Cerebellar nuclear complex (tissue), 1 donor: ENCODE results near the gene ATF7.

Experiments used
- DNase-seq, 2 experiments: peaks; one replicate each; lab custom pipeline; 2025; lab: John Stamatoyannopoulos, UW

ATF7 gene

DNA sequence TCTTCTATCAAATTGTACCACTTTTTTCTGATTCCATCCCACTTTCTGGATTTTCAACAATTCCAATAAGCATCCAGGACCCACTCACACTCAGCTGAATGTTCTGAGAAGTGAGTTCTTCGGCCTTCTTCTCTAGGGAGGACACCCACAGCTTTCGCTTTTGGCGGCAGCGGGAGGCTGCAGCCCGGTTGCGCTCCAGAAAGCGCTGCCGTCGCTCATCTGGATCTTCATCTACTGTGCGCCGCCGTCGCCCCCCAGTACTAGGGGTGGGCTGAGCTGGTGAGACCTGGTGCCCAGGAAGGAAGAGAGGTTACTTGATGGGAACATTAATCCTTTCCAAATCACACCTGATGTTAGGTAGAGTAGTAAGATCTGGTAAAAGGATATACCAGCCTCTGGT, 101.7 kb downstream of the ATF7 start:
- DNase-seq, result no peak

DNA sequence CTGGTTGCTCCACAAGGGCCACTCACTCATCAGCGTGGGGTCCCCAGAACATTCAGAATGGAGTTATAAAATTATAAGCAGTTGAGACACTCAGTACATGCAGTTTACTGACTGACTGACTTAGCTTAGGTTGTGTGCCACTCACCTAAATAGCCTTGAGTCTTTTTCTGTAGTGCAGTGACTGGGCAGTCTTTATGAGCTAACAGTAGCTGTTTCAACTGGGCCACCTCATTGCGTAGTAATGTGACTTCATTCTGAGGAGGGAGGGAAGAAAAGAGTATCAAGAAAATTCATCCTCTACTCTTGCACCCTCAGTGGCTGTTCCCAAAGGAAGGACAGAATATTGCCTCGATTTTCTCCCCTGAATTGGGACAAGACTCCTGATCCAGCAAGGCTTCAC, 103.1 kb downstream of the ATF7 start:
- DNase-seq, result no peak

DNA sequence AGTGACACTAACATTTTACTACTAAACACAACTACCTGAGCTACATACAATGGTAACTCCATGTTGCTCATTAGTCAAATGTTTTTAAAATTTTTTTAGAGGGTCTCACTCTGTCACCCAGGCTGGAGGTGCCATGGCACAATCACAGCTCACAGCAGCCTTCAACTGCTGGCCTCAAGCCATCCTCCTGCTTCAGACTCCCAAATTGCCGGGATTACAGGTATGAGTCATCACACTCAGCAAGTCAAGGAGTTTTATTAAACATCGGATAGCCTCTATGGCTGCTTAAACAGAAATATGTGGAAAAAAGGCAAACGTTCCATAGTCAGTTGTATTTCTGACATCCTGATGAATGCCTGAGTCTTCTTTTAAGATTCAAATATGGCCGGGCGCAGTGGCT, 107.8 kb downstream of the ATF7 start:
- DNase-seq, result no peak

DNA sequence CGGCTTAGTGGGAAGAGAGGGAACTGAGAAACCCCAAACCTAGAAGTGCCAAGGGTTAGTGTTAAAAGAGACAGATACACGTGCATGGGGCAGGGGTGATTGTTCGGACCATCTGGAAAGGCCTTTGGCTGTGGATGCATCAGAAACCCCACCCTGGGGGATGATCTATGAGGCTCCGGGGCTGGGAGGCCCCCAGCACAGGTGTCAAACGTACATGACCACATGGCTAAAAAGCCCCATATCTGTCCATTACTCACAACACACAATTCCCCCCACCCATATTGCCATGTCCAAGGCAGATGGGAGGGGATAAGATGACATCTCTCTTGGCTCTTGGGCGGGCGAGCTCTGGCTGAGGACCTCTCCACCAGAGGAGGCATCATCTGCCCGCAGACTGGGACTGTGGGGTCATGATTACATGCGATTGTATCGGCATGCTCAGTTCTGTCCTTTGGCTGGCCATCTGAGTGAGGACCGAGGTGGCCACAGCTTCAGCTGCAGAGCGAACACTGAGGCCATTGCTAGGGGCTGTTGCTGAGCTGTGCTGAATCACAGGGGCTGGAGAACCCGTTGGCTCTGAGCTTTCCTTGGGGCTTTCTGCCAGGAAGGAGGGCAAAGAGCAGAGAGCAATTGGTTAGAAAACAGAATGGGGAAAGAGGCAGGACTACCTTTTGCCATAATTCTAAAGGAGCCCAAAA, 109.3 kb downstream of the ATF7 start:
- no peak for DNase-seq

DNA sequence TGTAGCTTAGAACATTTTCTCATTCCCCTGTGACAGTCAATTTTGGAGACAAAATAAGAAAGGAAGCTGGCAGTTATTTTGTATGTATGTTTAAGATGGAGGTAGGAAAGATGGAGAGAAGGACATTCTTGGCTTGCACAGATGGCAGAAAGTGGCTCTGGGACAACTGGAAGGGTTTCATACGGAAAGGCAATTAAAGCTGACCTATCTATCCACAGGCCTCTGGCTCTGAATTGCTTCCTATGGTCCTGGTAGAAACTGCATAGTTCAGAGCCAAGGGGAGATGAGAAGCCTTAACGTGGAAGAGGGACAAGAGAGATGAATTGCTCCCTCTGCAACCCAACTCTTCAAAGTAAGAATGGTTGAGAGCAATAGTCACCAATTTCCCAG, 110.9 kb downstream of the ATF7 start:
- DNase-seq, result peak; percentile 80 to 95

DNA sequence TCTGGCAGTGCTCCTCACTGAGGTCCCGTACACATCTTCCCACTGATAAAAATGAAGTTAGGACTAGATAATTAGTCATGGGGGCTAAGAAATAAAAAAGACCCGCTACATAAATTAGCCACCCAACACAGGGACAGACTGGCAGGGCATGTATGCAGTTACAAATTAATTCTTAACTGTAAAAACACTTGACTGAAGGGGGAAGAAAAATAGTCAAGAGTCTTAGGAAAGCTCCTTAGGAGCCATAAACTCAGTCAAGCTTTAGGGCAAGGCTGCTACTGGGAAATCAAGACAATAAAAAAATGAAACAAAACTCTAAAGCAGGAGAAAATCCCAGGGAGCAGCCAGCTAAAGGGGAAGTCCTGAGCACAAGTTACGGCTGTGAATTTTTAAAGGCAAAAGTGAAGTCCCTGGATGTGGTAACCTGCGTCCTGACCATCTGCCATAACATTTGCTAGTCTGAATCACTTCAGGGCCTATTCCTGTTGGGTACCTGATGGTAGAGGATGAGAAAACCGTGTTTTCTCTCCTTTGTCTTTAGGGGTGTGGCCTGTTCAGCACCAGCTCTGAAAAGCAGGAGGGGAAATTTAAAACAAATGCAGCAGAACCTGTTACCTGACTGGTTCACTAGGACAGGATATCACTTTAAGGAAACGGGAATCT, 111.4 kb downstream of the ATF7 start:
- peak; percentile 41 to 85 for DNase-seq

DNA sequence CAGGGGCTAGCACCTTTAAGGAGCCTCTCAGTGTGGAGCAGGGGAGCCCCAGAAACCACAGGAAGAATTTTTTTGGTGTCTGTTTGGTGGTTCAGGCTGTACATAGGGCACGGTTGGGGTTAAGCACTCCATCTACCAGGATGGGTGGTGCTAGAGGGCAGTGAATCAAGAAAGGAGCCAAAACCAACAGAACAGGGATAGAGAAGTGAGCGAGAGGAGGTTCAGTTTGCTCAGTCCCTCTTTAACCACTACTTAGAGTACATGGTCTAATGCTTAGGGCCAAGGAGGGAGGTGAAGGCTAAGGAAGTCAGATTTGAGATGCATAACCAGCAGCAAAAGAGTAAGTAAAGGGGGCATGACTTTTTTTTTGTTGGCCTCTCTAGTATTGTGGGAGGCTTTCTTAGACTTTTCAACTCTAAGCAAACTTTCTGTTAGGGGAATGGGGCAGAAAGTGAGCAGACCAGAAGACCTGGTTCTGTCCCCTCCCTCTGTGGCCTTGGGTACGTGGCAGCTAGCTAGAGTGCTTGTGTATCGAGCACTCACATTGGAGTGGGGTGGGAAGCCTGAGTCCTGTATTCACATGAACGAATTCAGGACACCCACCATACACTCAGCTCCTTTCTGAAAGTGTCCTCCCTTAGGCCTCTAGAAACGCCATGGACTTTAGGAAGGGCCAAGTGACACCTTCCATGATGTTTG, 112.3 kb downstream of the ATF7 start:
- DNase-seq, result no peak

DNA sequence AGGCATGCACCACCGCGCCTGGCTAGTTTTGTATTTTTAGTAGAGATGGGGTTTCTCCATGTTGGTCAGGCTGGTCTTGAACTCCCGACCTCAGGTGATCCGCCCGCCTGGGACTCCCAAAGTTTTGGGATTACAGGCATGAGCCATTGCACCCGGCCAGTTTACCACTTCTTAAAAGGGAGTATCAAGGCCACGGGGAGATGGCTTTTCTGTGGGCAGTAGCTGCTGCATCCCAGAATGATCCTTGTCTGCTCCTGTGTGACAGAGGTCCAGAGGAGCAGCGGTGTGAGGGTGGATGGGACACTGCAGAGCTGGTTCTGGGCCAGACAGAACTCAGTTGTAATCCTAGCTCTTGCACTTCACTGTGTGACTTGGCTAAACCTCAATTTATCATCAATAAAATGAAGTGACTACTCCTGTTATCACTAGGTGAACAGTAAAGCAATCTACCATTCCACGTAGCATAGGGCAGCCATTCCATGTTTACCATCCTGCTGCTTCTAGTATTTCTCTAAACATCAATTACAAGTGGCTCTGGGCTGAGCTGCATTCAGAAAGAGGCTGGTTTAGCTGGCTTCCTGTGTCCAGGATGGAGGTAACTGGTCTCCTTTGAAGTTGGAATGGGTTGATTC, 115.9 kb downstream of the ATF7 start:
- DNase-seq, result no peak

DNA sequence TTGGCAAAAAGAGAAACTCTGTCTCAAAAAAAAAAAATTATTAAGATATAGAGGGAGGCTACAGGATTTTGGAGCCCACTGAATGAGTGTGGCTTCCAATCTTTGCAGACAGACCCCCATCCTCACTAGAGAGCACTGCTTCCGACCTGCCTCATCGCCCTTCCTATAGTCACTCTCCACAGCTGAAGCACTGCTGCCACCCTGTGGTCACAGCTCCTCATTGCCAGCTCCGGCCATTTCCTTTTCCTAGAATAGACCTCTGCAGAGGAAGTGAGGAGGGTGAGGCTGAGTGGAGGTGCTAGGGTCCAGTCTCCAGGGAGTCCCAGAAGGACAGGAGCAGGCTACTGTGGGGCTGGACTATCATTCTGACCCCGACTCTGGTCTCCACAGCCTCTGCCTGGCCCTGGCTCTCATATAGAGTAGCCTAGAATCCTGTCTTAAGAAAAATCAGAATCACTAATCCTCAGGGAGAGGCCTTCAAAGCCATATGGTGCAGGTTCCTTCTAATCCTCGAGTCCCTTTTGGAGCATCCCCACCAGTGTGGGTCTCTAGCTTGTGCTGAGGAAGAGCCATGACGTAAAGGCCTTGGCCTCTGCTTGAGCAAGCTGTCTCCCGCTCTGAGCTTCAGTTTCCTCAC, 117.5 kb downstream of the ATF7 start:
- DNase-seq, result peak; percentile 17 to 79

DNA sequence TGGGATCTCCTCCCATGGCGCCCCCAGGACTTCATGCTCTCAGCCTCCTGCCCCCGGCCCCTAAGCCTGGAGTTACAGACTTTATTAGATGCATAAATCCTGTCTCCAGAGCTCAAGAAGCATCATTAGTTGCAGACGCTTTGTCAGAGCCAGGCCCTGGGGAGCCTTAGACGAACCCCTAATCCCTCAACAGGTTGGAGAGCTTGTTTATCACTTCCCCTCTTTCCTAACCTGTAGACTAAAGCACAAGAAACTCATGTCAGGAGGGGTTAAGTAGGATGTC, 118.6 kb downstream of the ATF7 start:
- DNase-seq, result no peak

DNA sequence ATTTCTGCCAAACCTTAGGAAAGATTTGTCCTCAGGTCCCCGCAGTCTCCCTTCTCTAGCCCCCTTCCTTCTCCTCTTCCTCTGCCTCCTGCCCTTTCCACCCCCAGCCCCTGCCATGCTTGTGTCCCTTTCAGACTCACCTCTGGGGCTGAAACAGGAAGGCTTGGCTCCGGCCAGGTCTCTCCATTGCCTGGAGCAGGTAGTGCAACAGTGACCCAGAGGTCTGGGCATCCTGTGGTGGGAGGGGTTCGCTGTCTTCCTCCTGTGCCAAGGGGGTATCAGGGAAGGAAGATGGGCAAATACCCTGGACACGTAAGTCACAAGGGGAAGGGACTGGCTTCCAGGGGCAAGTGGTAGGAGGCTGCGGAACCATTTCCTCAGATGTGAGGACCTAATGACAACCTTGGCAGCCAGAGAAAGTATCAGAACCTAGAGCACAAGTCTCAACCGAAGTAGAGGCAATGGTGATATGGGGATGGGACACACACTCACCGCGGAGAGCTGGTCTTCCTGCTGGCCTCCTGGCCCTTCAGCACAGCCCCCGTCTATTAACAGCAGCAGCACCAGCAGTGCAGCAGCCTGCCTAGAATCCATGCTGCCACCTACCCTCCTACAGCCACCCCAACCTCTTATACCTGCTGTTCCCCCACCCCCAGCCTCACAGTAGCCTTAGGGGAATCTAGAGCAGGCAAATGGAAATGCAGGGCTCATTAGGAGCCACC, 119.1 kb downstream of the ATF7 start, which contains the start of gene NPFF:
Gene NPFF, minus strand, starts transcription at position 604 of the 722 bp plus-strand sequence. Its CDS starts 10 bp downstream, at position 594.
- no peak for DNase-seq

DNA sequence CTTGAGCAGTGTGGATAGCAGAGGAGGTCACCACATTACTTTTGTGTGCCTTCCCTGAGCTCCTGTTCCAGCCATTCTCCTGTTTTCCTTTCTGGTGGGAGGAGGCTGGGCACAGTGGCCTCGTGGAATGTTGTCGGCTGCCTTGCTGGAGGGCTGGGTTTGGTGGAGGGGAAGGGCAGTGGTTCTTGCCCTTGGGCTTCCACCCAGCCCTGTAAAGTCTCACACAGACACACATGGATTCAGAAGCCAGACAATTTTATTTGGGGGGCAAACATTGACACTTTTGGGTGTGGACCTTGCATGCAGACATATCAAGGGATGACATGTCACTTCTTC, 119.8 kb downstream of the ATF7 start:
- no peak for DNase-seq

DNA sequence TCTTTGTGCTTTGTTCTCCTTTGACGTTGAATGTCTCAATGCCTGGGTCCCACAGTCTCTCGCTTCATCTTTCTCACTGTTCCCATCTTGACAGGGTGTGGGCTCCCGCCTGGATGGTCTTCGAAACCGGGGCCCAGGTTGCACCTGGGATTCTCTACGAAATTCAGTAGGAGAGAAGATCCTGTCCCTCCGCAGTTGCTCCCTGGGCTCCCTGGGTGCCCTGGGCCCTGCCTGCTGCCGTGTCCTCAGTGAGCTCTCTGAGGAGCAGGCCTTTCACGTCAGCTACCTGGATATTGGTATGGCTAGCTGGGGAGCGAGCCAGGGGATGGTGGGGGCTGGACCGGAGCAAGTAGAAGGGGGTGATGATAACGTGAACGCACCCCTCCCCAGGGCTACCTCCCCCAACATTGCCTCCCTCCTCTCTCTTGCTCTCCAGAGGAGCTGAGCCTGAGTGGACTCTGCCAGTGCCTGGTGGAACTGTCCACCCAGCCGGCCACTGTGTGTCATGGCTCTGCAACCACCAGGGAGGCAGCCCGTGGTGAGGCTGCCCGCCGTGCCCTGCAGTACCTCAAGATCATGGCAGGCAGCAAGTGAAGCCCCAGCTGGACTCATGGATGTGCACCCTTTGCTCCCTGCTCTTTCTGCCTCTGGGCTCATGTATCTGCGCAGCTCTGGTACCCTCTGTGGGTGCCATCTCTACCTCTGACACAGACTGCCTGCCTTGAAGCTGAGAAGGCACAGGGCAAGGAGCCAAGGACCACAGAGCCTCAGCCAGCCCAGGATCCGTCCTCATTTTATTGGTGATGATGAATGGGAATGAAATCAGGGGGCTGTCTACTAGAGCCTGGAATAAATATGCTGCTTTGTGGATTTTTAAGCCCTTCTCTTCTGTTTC, 120.4 kb downstream of the ATF7 start:
- DNase-seq, result no peak

DNA sequence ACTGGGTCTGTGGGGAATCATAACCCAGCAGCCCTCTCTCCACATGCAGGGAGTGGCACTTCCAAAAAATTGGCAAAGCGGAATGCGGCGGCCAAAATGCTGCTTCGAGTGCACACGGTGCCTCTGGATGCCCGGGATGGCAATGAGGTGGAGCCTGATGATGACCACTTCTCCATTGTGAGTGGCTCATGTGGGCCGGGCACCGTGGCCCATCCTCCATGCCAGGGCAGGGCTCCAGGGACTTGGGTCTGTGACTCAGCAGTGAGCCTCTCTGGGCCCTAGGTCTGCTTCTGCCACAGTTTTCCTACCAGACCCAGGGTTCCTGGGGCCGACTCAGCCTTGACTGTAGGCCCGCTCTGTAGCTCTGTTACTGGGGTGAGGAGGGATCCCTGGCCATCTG, 121.1 kb downstream of the ATF7 start:
- no peak for DNase-seq

DNA sequence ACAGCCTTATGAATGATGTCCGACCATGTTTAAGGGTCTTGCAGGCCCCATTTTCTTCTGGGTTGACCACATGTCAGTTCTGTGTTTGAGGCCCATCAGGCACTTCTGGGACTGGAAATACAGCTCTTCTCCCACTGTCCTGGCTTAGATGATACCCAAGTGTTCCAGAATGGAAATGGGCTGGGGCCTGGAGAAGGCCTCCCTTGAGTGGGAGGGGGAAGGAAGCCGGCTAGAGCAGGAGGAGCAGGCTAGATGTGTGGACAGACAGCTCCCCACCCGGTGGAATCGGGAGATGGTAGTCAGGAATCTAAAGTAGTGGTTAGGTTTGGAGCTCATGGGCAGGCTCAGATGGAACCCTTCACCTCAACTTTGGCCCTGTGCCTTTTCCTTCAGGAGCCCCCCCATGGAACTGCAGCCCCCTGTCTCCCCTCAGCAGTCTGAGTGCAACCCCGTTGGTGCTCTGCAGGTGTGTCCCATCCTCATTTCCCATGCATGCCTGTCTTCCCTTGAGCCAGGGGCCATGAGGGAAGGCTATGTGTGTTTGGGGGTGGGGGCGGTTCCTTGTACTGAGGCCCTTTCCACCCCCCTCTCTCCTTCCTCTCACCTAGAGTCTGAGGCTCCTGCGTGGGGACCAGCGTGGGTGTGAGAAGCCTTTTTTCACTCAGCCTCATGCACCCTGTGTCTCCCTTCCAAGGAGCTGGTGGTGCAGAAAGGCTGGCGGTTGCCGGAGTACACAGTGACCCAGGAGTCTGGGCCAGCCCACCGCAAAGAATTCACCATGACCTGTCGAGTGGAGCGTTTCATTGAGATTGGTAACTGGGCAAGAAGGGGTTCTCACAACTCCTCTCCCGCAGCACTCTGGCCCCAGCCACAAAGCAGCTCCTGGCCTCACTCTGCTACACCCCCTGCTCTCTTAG, 121.9 kb downstream of the ATF7 start:
- no peak for DNase-seq

DNA sequence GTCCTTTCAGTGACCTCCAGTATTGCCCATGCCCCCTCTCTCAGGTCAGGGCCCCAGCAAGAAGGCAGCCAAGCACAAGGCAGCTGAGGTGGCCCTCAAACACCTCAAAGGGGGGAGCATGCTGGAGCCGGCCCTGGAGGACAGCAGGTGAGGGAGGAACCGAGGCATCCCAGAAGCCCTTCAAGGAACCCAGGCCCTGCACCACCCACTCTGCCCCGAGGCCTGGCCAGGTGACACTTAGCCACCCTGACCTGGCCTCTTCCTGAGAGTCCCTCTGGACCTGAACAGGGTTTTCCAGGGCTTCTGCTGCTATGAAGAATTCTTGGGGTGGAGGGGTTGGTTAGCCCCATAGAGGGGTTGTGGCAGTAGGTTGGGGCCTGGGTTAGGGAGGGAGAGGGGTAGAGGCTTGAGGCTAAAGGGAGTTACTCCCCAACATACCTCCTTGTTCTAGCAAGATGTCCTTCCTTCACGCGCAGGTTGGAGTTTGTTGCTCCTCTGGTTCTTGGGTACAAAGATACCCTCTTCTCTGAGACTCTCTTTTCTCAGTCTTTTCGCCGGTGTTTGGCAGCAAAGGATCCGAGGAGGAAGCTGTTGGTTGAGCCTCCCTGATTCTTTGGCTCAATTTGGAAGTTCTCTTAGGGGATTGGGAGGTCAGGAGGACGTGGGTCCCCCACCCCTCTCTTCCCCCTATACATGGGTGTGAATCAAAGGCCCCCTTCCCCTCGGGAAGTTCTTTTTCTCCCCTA, 123.0 kb downstream of the ATF7 start:
- no peak for DNase-seq

DNA sequence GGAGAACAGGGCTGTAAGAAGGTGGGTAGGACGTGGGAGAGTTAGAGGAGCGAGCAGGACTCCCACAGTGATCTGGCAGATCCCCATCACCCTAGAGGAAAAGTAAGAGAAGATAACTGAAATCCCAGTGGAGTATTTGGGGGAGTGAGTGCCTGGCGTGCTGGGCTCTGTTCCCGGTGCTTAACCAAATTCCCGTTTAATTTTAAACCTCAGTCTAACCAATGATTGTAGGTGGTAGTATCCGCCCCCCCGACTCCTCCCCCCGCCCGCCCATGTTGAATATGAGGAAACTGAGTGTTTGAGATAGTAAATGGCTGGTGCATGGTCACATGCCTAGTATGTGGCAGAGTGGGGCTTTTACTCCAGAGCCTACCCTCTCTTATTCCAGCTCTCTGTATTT, 123.9 kb downstream of the ATF7 start:
- DNase-seq, result no peak

DNA sequence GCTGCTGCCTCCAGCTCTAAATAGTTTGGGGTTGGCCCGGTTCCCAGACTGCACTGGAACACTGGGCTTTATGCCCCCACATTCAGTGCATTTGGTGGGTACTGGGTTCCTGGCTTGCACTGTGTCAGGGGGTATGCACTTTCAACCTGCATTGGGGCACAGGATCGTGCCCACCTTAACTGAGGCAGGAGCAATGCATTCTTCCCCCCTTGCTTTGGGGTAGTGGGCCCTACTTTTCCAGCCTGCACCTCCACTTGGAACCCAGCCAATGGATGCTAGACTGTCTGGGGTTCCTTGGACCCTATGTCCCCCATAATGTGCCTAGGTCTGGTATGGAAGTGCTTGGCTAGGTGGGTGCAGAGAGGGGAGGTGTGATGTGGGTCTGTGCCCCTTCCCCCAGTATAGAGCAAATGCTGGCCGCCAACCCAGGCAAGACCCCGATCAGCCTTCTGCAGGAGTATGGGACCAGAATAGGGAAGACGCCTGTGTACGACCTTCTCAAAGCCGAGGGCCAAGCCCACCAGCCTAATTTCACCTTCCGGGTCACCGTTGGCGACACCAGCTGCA, 124.5 kb downstream of the ATF7 start:
- DNase-seq, result no peak
